ENCODE data around the gene PLXDC2.
"Not testable (repeated sequence)": the region's sequence is repeated elsewhere in the genome, so short reads cannot be mapped to it uniquely, and the experiment has no call there.

The PLXDC2 gene

DNA sequence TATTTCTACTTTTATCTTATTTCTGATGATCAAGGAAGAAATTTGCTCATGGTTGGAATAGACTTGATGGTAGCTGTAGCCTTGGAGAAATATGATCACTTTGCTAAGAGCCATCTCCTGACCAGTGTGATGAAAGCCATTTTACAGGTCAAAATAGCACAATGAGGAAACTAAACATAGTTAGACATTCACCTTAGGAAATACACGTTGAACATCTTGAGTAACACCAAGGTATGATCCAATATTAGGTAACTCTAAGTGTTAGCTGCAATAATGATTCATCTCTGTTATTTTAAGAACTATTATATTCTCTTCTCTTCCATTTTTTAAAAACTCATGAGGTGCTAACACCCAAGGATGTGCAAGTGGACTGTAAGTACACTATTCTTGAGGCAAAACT is 328.0 kb downstream of the PLXDC2 start:
- no peak for DNase-seq

DNA sequence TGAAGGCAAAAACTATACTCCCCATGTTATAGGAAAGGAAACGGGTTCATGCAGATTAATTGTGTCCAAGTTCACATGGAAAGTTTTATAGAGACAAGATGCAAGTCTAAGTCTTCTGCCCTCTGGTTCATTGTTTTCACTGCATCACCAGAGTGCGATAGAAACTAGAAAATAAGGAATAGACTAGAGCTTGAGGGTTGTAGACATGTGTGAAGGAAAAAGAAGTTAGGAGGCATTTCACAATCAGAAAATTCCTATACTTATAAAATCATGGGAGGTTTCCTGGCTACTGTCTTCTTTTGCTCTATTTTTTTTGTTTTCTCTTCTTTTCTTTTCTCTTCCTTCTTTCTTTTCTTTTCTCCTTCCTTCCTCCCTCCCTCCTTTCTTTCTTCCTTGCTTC is 329.8 kb downstream of the PLXDC2 start:
- no peak for DNase-seq

- no peak for DNase-seq
These were observed 331.5 kb downstream of the PLXDC2 start for GRCh38 chr10:20147684-20148083.

DNA sequence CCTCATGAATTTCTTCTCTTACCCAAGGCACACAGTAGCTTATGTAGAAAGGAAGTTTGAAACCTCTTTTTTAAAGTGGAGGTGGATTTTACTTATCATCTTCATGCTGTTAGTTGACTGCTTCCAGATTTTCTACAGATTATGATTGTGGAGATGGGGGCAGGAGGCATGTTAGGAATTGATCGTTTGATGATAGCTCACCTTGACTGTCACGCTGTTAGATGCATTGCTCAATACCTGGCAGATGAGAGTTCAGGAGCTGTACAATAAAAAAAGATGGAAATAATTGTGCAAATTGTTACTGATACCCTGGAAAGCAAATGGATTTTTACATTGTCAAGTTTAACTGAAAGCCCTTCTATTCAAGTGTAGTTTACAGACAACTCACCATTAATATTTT is 340.3 kb downstream of the PLXDC2 start:
- DNase-seq, result no peak

GRCh38 chr10:20157314-20157713 is 341.1 kb downstream of the PLXDC2 start:
- DNase-seq, result no peak

- DNase-seq, result no peak
These were observed 341.9 kb downstream of the PLXDC2 start for GRCh38 chr10:20158086-20158485.

- no peak for DNase-seq
These were observed 345.9 kb downstream of the PLXDC2 start for GRCh38 chr10:20162123-20162522.

- DNase-seq, result no peak
These were observed 350.0 kb downstream of the PLXDC2 start for GRCh38 chr10:20166096-20166675.

DNA sequence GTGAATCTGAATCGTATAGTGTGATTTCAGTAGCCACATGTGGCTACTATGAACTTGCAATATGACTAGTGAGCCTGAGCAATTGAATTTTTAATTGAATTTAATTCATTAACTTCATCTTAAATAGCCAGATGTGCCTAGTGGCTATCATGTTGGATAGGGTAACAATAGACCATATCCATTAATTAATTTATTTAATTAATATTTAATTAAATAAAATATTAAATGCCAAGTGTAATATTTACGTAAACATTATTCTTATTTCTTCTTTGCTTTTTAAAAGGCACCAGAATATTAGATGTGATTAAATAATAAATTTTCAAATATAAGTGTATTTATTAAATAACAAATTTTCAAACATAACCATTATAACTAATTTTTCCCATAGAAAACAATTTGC is 354.4 kb downstream of the PLXDC2 start:
- DNase-seq, result no peak

GRCh38 chr10:20173046-20173445 is 356.8 kb downstream of the PLXDC2 start:
- DNase-seq, result no peak

- DNase-seq, result no peak
These were observed 359.5 kb downstream of the PLXDC2 start for GRCh38 chr10:20175719-20176118.

GRCh38 chr10:20180766-20181165 is 364.5 kb downstream of the PLXDC2 start:
- no peak for DNase-seq

GRCh38 chr10:20181434-20181833 is 365.2 kb downstream of the PLXDC2 start:
- DNase-seq, result no peak

- no peak for DNase-seq
These were observed 368.9 kb downstream of the PLXDC2 start for GRCh38 chr10:20185116-20185515.

DNA sequence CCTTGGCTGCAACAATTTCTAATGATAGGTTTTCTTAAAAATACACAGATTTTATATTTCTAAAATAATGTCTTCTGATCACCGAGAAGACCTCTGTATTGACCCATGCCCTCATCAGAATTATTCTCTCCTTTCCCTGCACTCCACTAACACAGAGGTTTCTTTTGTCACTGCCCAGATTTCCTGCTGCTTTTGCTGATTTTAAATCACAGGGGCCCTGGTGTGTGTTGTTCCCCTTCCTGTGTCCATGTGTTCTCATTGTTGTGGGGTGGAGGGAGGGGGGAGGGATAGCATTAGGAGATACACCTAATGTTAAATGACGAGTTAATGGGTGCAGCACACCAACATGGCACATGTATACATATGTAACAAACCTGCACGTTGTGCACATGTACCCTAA is 375.2 kb downstream of the PLXDC2 start:
- not testable (repeated sequence) for DNase-seq

DNA sequence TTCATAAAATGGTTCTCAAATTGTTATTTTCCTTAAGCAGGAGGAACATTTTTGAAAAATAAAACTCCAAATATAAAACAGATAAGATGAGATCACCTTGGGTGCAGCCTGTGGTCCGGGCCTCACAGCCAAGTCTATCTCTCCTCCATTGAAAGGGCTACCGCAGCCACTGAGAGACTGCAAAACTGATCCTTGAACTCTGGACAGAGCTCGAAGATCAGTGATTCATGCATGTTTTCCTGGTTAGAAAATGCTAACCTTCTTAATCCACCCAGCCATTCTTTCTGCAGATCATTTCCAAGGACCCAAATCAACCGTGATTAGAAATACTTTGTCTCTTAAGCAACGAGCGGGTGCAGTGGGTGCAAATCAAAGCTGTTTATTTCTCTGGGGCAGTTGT is 378.8 kb downstream of the PLXDC2 start:
- no peak for DNase-seq

DNA sequence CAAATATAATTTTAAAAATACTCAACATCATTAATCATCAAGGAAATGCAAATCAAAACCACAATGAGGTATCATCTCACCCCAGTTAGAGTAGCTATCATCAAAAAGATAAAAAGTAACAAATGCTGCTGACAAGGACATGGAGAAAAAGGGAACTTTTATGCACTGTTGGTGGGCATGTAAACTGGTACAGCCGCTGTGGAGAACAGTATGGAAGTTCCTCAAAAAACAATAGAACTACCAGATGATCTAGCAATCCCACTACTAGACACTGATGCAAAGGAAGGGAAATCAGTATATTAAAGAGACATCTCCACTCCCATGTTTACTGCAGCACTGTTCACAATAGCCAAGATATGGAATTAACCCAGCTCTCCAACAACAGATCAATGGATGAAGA is 384.5 kb downstream of the PLXDC2 start:
- no peak for DNase-seq

GRCh38 chr10:20202337-20202736 is 386.1 kb downstream of the PLXDC2 start:
- DNase-seq, result no peak

DNA sequence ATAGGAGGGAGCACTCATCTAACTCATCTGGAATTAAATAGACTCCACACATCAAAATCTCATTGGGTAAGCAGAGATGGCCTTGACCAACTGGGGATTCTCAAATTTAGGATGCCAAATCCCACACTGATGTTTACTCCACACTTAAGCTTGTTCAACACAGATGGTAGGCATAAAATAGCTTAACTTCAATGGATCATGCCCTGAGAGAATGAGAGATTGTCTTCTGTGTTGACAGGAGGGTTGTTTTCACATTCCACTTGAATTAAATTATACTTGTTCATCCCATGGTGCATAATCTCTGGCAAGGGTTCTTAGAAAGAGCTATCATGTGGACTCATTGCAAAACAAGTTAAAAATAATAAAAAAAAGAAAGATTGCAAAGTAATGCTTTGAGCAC is 391.4 kb downstream of the PLXDC2 start:
- no peak for DNase-seq

GRCh38 chr10:20209098-20209497 is 392.9 kb downstream of the PLXDC2 start:
- DNase-seq, result not testable (repeated sequence)

DNA sequence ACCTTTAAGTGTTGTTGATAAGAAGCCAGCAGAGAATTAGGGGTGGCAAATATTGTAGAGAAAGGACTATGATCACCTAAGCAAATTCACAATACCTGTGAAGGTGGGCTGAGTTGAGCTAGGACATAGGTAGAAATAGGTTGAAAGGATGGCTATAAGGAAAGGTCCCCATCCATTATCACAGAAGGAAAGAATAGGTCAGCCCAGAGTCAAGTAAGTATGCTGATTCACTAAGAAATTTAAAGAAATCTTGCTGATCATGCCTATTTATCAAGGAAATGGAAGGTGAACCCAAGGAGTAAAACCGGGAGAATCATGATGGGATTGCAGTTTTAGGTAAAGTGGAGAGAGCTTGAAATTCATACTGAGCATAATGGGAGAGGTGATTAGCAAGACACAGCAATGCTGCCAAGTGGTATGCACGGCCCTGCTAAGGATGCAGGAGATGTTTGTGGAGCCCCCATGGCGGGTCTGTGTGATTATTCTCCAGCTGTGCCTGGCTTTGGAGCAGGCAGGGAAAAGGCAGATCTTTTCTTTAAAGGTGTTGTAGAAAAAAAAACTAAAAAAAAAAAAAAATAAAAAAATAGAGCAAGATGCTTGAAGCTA is 399.4 kb downstream of the PLXDC2 start:
- DNase-seq, result no peak

- no peak for DNase-seq
These were observed 405.1 kb downstream of the PLXDC2 start for GRCh38 chr10:20221356-20221755.

DNA sequence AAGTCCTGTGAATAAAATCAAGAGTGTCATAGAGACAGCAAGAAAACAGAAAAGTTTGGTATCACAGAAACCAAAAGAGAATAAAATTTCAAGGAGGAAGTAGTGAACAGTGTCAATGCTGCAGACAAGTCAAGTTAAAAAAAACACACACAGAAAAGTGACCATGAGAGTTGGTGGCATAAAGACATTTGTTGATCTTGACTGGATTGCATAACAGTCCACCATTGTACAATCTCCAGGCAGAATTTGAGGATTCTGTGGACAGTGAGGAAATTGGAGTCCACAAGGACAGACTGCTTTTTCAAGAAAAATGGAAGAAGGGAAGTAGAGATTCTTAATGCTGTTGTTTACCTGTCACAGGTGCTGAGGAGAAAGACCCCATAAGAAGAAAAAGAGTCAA is 412.5 kb downstream of the PLXDC2 start:
- no peak for DNase-seq

DNA sequence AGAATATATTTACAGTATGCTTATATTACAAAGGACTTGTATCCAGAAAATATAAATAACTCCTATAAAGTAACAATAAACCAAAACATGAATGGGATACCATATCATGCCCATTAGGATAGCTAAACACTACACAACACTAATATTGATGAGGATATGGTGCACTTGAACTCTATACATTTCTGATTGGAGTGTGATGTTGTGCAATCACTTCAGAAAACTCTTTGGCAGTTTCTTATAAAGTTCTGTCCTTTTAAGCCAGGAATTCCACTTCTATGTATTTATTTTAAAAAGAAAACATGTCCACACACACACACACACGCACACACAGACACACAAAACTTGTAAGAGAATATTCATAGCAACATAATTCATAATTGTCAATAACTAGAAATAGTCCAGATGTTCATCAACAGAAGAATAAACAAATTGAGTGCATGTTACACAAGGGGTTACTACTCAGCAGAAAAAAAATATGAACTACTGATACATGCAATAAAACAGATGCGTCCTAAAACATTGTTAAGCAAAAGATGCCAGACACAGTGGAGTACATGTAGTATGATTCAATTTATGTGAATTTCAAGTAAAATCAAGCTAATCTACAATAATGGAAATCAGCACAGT is 416.0 kb downstream of the PLXDC2 start:
- no peak for DNase-seq

DNA sequence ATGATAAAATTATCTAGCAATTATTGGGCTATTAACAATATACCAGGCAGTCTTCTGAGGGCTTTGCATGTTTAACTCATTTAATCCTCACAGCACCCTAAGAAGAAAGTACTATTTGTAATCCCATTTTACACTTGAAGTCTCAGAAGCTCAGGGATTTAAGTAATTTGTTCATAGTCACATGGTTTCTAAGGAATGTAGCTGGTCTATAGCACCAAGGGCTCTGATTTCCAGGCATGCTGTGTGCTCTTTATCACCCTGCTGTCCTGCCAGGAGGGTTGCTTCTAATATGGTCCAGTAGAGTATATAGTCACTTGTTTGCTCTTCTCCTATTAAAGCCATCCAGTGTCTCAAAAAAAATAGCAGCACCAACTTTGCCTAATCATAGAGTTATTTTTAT is 417.2 kb downstream of the PLXDC2 start:
- no peak for DNase-seq
